ENCODE measurements around the gene FCN1. TPM values are rescaled to one million over a fixed set of nuclear protein-coding genes. Genes with fewer than 3 reads are reported as not detected.
A peak's percentile ranks its signal among the peaks of the same experiment; 100 is the strongest.

FCN1 gene
- total RNA-seq, 1 donor from 2014 or later = not detected

- Mint-ChIP-seq H3K9me3 (no peaks in the 10 kb centered on the region), H3K4me1 (no peaks in the 10 kb centered on the region), H3K36me3 (no peaks in the 10 kb centered on the region), H3K27ac (no peak within 1 kb of the TSS), H3K27me3 (ENCODE audit: insufficient read depth, low read depth) (peaks cover 6% of the 10 kb centered on the region), H3K4me3 (no peak within 1 kb of the TSS)
- Histone ChIP-seq H3K4me2 (no peak within 1 kb of the TSS), H3K4me3 (no peak within 1 kb of the TSS), H3K79me2 (ENCODE audit: low read depth) (no peaks in the 10 kb centered on the region), H3K36me3 (no peaks in the 10 kb centered on the region), H3K9ac (no peak within 1 kb of the TSS), H3K27me3 (no peaks in the 10 kb centered on the region), H3F3A (ENCODE audit: low read depth) (no peaks in the 10 kb centered on the region), H3K9me3 (ENCODE audit: low read depth) (no peaks in the 10 kb centered on the region), H3K27ac (no peak within 1 kb of the TSS), H3K4me1 (no peaks in the 10 kb centered on the region), H4K20me1 (ENCODE audit: low read depth) (no peaks in the 10 kb centered on the region), H2AFZ (replicated peaks) (no peak within 1 kb of the TSS)
- DNase-seq (ENCODE audit: low spot score) = no peak
- TF ChIP-seq, protein P1, sequence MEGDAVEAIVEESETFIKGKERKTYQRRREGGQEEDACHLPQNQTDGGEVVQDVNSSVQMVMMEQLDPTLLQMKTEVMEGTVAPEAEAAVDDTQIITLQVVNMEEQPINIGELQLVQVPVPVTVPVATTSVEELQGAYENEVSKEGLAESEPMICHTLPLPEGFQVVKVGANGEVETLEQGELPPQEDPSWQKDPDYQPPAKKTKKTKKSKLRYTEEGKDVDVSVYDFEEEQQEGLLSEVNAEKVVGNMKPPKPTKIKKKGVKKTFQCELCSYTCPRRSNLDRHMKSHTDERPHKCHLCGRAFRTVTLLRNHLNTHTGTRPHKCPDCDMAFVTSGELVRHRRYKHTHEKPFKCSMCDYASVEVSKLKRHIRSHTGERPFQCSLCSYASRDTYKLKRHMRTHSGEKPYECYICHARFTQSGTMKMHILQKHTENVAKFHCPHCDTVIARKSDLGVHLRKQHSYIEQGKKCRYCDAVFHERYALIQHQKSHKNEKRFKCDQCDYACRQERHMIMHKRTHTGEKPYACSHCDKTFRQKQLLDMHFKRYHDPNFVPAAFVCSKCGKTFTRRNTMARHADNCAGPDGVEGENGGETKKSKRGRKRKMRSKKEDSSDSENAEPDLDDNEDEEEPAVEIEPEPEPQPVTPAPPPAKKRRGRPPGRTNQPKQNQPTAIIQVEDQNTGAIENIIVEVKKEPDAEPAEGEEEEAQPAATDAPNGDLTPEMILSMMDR (IDR thresholded peaks at IDR 0.05) = no peak
- no peak for TF ChIP-seq EZH2 (IDR thresholded peaks at IDR 0.05)
- TF ChIP-seq EZH2phosphoT487 (IDR thresholded peaks at IDR 0.05) = no peak
These were observed 37.0 kb downstream of the FCN1 start, which contains the start of gene FCN2 for GRCh38 chr9:134880484-134881312. Gene FCN2 (plus strand): TSS chr9:134880810. CDS start chr9:134880822, 12 bp downstream.

- H3K4me1 ChIP-seq = no peaks in the 10 kb centered on the region
- H3K9ac ChIP-seq = no peak overlapping the region
- TF ChIP-seq, protein P1 (IDR thresholded peaks at IDR 0.05) = no peak
- TF ChIP-seq EZH2 (IDR thresholded peaks at IDR 0.05) (no peak), EZH2phosphoT487 (IDR thresholded peaks at IDR 0.05) (no peak)
- H3K27me3 ChIP-seq = no peaks in the 10 kb centered on the region
- H3K27ac Mint-ChIP-seq = no peak overlapping the region
- H3K9me3 Mint-ChIP-seq = no peaks in the 10 kb centered on the region
- no peaks in the 10 kb centered on the region for H3K79me2 ChIP-seq (ENCODE audit: low read depth)
- H3K4me2 ChIP-seq = no peak overlapping the region
- H4K20me1 ChIP-seq (ENCODE audit: low read depth) = no peaks in the 10 kb centered on the region
- H3K36me3 ChIP-seq = no peaks in the 10 kb centered on the region
- H3K4me3 Mint-ChIP-seq = no peak overlapping the region
- no peaks in the 10 kb centered on the region for H3K9me3 ChIP-seq (ENCODE audit: low read depth)
- no peaks in the 10 kb centered on the region for H3K4me1 Mint-ChIP-seq
- no peak for DNase-seq (ENCODE audit: low spot score)
- H2AFZ ChIP-seq (replicated peaks) = no peak overlapping the region
- no peak overlapping the region for H3K4me3 ChIP-seq
- H3K27me3 Mint-ChIP-seq (ENCODE audit: insufficient read depth, low read depth) = peaks cover 6% of the 10 kb centered on the region
- no peaks in the 10 kb centered on the region for H3F3A ChIP-seq (ENCODE audit: low read depth)
- no peaks in the 10 kb centered on the region for H3K36me3 Mint-ChIP-seq
- no peak overlapping the region for H3K27ac ChIP-seq
These were observed 37.8 kb downstream of the FCN1 start for GRCh38 chr9:134879664-134880483.

- H3K27ac Mint-ChIP-seq = peak overlapping the region; percentile 37
- TF ChIP-seq, protein P1 (IDR thresholded peaks at IDR 0.05) = no peak
- no peak for TF ChIP-seq EZH2 (IDR thresholded peaks at IDR 0.05)
- no peak for TF ChIP-seq EZH2phosphoT487 (IDR thresholded peaks at IDR 0.05)
- H3K4me3 Mint-ChIP-seq = no peak overlapping the region
- no peaks in the 10 kb centered on the region for H3K36me3 ChIP-seq
- H3K4me3 ChIP-seq = no peak overlapping the region
- H3K4me1 Mint-ChIP-seq = no peaks in the 10 kb centered on the region
- no peaks in the 10 kb centered on the region for H3K4me1 ChIP-seq
- H3K79me2 ChIP-seq (ENCODE audit: low read depth) = no peaks in the 10 kb centered on the region
- no peak overlapping the region for H2AFZ ChIP-seq (replicated peaks)
- no peak overlapping the region for H3K27ac ChIP-seq
- no peaks in the 10 kb centered on the region for H3K27me3 ChIP-seq
- H4K20me1 ChIP-seq (ENCODE audit: low read depth) = no peaks in the 10 kb centered on the region
- H3K9me3 Mint-ChIP-seq = no peaks in the 10 kb centered on the region
- H3K27me3 Mint-ChIP-seq (ENCODE audit: insufficient read depth, low read depth) = peaks cover 4% of the 10 kb centered on the region
- H3K9me3 ChIP-seq (ENCODE audit: low read depth) = no peaks in the 10 kb centered on the region
- no peaks in the 10 kb centered on the region for H3K36me3 Mint-ChIP-seq
- H3K4me2 ChIP-seq = no peak overlapping the region
- no peak for DNase-seq (ENCODE audit: low spot score)
- H3F3A ChIP-seq (ENCODE audit: low read depth) = no peaks in the 10 kb centered on the region
- H3K9ac ChIP-seq = no peak overlapping the region
These were observed 40.2 kb downstream of the FCN1 start for GRCh38 chr9:134877541-134877940.
